Measurements from ENCODE around the gene SNAP25.

- TF ChIP-seq CTCF (conservative IDR thresholded peaks at IDR 0.05) (no peak), EZH2 (IDR thresholded peaks at IDR 0.05; ENCODE audit: low read depth) (no peak)
Observed at GRCh38 chr20:10219993-10220750, 1.5 kb downstream of the SNAP25 start.

Data from PC-9 (cell line).